ENCODE measurements around the gene PIGB. TPM values are rescaled to one million over a fixed set of nuclear protein-coding genes. Genes with fewer than 3 reads are reported as not detected.

Gene PIGB
- total and polyA plus RNA-seq, 2 of the 13 experiments (the other 11 are each of a cell fraction or from before 2014, with no cell fraction given) = 14.5 to 19.1 TPM

DNA sequence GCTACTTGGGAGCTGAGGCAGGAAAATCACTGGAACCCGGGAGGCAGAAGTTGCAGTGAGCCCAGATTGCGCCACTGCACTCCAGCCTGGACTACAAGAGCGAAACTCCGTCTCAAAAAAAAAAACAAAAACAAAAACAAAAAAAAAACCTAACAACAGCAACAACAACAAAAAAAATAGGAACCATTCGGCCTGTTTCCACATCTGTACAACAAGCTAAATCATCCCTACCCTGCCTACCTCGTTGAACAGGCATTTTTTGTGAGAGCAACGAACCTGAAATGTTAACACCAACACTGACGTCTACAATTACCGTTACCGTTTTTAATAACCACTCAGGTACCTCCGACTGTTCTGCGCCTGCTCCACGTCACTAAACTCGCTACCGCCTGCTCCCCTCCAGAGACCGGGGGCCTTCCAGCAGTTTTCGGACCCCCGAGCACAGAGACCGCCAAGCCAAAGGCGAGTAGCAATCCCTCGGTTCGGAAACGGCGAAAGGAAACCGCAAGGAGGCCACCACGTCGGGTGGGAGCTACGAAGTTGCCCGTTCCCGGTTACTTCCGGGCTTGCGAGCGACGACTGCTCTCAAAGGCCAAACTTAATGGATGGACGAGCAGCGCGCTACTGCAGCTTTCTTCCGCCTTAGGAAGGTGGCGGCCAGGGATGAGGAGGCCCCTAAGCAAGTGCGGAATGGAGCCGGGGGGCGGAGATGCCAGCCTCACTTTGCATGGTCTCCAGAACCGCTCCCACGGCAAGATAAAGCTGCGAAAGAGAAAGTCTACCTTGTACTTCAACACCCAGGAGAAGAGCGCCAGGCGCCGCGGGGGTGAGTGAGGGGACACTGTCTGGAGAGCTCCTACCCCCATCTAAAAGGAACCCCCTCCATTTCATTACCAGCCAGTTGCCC lies at the start of gene PIGB, which contains the start of gene PIGBOS1 (continued):
- TF ChIP-seq, protein P1, sequence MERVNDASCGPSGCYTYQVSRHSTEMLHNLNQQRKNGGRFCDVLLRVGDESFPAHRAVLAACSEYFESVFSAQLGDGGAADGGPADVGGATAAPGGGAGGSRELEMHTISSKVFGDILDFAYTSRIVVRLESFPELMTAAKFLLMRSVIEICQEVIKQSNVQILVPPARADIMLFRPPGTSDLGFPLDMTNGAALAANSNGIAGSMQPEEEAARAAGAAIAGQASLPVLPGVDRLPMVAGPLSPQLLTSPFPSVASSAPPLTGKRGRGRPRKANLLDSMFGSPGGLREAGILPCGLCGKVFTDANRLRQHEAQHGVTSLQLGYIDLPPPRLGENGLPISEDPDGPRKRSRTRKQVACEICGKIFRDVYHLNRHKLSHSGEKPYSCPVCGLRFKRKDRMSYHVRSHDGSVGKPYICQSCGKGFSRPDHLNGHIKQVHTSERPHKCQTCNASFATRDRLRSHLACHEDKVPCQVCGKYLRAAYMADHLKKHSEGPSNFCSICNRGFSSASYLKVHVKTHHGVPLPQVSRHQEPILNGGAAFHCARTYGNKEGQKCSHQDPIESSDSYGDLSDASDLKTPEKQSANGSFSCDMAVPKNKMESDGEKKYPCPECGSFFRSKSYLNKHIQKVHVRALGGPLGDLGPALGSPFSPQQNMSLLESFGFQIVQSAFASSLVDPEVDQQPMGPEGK (CRISPR knock-in tag; IDR thresholded peaks at IDR 0.05) = peak; percentile 82
- TF ChIP-seq, protein P2, sequence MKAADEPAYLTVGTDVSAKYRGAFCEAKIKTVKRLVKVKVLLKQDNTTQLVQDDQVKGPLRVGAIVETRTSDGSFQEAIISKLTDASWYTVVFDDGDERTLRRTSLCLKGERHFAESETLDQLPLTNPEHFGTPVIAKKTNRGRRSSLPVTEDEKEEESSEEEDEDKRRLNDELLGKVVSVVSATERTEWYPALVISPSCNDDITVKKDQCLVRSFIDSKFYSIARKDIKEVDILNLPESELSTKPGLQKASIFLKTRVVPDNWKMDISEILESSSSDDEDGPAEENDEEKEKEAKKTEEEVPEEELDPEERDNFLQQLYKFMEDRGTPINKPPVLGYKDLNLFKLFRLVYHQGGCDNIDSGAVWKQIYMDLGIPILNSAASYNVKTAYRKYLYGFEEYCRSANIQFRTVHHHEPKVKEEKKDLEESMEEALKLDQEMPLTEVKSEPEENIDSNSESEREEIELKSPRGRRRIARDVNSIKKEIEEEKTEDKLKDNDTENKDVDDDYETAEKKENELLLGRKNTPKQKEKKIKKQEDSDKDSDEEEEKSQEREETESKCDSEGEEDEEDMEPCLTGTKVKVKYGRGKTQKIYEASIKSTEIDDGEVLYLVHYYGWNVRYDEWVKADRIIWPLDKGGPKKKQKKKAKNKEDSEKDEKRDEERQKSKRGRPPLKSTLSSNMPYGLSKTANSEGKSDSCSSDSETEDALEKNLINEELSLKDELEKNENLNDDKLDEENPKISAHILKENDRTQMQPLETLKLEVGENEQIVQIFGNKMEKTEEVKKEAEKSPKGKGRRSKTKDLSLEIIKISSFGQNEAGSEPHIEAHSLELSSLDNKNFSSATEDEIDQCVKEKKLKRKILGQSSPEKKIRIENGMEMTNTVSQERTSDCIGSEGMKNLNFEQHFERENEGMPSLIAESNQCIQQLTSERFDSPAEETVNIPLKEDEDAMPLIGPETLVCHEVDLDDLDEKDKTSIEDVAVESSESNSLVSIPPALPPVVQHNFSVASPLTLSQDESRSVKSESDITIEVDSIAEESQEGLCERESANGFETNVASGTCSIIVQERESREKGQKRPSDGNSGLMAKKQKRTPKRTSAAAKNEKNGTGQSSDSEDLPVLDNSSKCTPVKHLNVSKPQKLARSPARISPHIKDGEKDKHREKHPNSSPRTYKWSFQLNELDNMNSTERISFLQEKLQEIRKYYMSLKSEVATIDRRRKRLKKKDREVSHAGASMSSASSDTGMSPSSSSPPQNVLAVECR (CRISPR knock-in tag; IDR thresholded peaks at IDR 0.05; ENCODE audit: borderline replicate concordance) = peak; percentile 93; the same call in 1 of the 2 replicates
- no peak for TF ChIP-seq IKZF1 (IDR thresholded peaks at IDR 0.05)
- TF ChIP-seq ZNF124 (CRISPR knock-in tag; IDR thresholded peaks at IDR 0.05) = peak; percentile 25; the same call in 1 of the 2 replicates
- TF ChIP-seq SMYD3 (CRISPR knock-in tag; IDR thresholded peaks at IDR 0.05) = no peak
- peak; percentile 28; the same call in 1 of the 2 replicates for TF ChIP-seq ZNF629 (CRISPR knock-in tag; conservative IDR thresholded peaks at IDR 0.05)
- peak; percentile 73; the same call in 1 of the 2 replicates for TF ChIP-seq FOXK1 (CRISPR knock-in tag; IDR thresholded peaks at IDR 0.05; ENCODE audit: borderline replicate concordance, low read depth)
- no peak for TF ChIP-seq SUZ12 (IDR thresholded peaks at IDR 0.05; ENCODE audit: low read depth, low read length)
- peak; percentile 81; the same call in 1 of the 2 replicates for TF ChIP-seq SNAI1 (CRISPR knock-in tag; IDR thresholded peaks at IDR 0.05; ENCODE audit: borderline replicate concordance)
- TF ChIP-seq ELF1 (CRISPR knock-in tag; IDR thresholded peaks at IDR 0.05) = peak; percentile 100
- no peak for TF ChIP-seq ZNF460 (CRISPR knock-in tag; IDR thresholded peaks at IDR 0.05; ENCODE audit: borderline replicate concordance)
- TF ChIP-seq RXRB (CRISPR knock-in tag; IDR thresholded peaks at IDR 0.05; ENCODE audit: borderline replicate concordance) = peak; percentile 57; the same call in 1 of the 2 replicates
- TF ChIP-seq ZNF235 (CRISPR knock-in tag; IDR thresholded peaks at IDR 0.05; ENCODE audit: borderline replicate concordance) = no peak
- TF ChIP-seq RXRA (CRISPR knock-in tag; IDR thresholded peaks at IDR 0.05) = 0 out of 2 replicates have a peak, but pooled peaks have one; percentile 47
- TF ChIP-seq RFX3 (CRISPR knock-in tag; IDR thresholded peaks at IDR 0.05) = no peak; the same call in 1 of the 2 replicates
- TF ChIP-seq ATF7 (IDR thresholded peaks at IDR 0.05) = no peak
- peak; percentile 79 for TF ChIP-seq ATF7 (CRISPR knock-in tag; IDR thresholded peaks at IDR 0.05)
- TF ChIP-seq, protein P3, sequence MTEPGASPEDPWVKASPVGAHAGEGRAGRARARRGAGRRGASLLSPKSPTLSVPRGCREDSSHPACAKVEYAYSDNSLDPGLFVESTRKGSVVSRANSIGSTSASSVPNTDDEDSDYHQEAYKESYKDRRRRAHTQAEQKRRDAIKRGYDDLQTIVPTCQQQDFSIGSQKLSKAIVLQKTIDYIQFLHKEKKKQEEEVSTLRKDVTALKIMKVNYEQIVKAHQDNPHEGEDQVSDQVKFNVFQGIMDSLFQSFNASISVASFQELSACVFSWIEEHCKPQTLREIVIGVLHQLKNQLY (CRISPR knock-in tag; IDR thresholded peaks at IDR 0.05) = no peak
- TF ChIP-seq POLR2AphosphoS5 (IDR thresholded peaks at IDR 0.05; ENCODE audit: low read depth, low read length) = peak; percentile 81
- TF ChIP-seq ESRRA (CRISPR knock-in tag; IDR thresholded peaks at IDR 0.05; ENCODE audit: low read depth) = peak; percentile 39; the same call in 1 of the 2 replicates
- TF ChIP-seq WIZ (CRISPR knock-in tag; IDR thresholded peaks at IDR 0.05) = peak; percentile 74; the same call in 1 of the 2 replicates
- peak; percentile 98 for TF ChIP-seq KAT8 (CRISPR knock-in tag; IDR thresholded peaks at IDR 0.05)
- no peak; the same call in none of the 2 replicates for TF ChIP-seq ZNF264 (CRISPR knock-in tag; IDR thresholded peaks at IDR 0.05)
- no peak for TF ChIP-seq REXO4 (CRISPR knock-in tag; IDR thresholded peaks at IDR 0.05; ENCODE audit: borderline replicate concordance)
- TF ChIP-seq MLLT10 (CRISPR knock-in tag; IDR thresholded peaks at IDR 0.05) = no peak

Measured in HepG2 (cell line).